Endothelial cell of umbilical vein (primary cell): ENCODE results near the gene DR1. TPM values are rescaled to one million over a fixed set of nuclear protein-coding genes. Genes with fewer than 3 reads are reported as not detected.

ENCODE experiments used
- BruUV-seq: library from RNA; stranded (reverse); fragments of 400-500 nt; replicated peaks from 2 replicates; lab custom pipeline; 2021; lab: Mats Ljungman, UMichigan
- CTCF ChIA-PET: fragments of 300-600, 350-600 bp; sonication (Branson Sonifier 250); formaldehyde crosslinking; loops from one replicate; lab custom pipeline; 2021; ENCODE audit warnings: antibody characterized with exemption, inconsistent platforms; lab: Charles Lee
- POLR2A ChIA-PET: fragments of 300-600, 350-600 bp; sonication (Branson Sonifier 250); formaldehyde crosslinking; loops from one replicate; lab custom pipeline; 2021; ENCODE audit warnings: antibody characterized with exemption, inconsistent platforms; lab: Charles Lee
- DNase-seq: peaks from one replicate; pipeline ENCODE4 v3.0.0-alpha.2; 2011; ENCODE audit warnings: low read depth, low spot score
- FAIRE-seq: peaks from 2 replicates; lab custom pipeline; 2011; peaks lifted over from hg19 to GRCh38; lab: Jason Lieb, UNC
- H2AFZ ChIP-seq: 2 replicates; pipeline ENCODE4 v1.6.0; 2012; ENCODE audit warnings: low read depth, low read length, control low read depth, inconsistent platforms
- H3K27ac ChIP-seq: 2 replicates; pipeline ENCODE4 v1.5.1; 2011; ENCODE audit warnings: low read depth, mild to moderate bottlenecking, control low read depth, low read length, moderate library complexity; ENCODE audit not compliant: insufficient read depth
- H3K27me3 ChIP-seq, 2 experiments: 2 replicates each; pipeline versions ENCODE4 v1.6.0 to v1.6.1; 2011; ENCODE audit warnings: low read length in 2 of 2, mixed read lengths in 1 of 2; ENCODE audit not compliant: control insufficient read depth in 2 of 2, insufficient read depth in 2 of 2
- H3K36me3 ChIP-seq, 2 experiments: 2 replicates in 1 of 2; 3 replicates in 1 of 2; pipeline ENCODE4 v1.5.1; 2011; ENCODE audit warnings: low read length in 2 of 2, mild to moderate bottlenecking in 1 of 2, moderate library complexity in 1 of 2; ENCODE audit not compliant: control insufficient read depth in 2 of 2, insufficient read depth in 2 of 2; ENCODE audit errors: extremely low read depth in 1 of 2
- H3K4me1 ChIP-seq: 3 replicates; pipeline ENCODE4 v1.5.1; 2011; ENCODE audit warnings: mild to moderate bottlenecking, low read length; ENCODE audit not compliant: control insufficient read depth, insufficient read depth; ENCODE audit errors: extremely low read depth
- H3K4me2 ChIP-seq: 2 replicates; pipeline ENCODE4 v1.6.1; 2011; ENCODE audit warnings: low read length, control low read depth, mixed read lengths; ENCODE audit not compliant: insufficient read depth
- H3K4me3 ChIP-seq, 3 experiments: fragments of 200-600 bp in 1 of 3; sonication (generic), shearing (Covaris generic) in 1 of 3; replicated peaks in 1 of 3; 2 replicates each; pipeline ENCODE4 v1.5.1; 2011 to 2016; ENCODE audit warnings: control low read depth in 3 of 3, low read length in 3 of 3, mild to moderate bottlenecking in 2 of 3, inconsistent platforms in 1 of 3, low read depth in 1 of 3, moderate library complexity in 1 of 3; ENCODE audit not compliant: insufficient read depth in 1 of 3
- H3K79me2 ChIP-seq: 2 replicates; pipeline ENCODE4 v1.6.0; 2012; ENCODE audit warnings: low read length, inconsistent platforms; ENCODE audit not compliant: control insufficient read depth, insufficient read depth
- H3K9ac ChIP-seq: replicated peaks from 2 replicates; pipeline ENCODE3; 2011; ENCODE audit warnings: low read length, control low read depth; ENCODE audit not compliant: insufficient read depth; ENCODE audit errors: extremely low read depth
- H3K9me1 ChIP-seq: replicated peaks from 3 replicates; pipeline ENCODE4 v1.6.0; 2011; ENCODE audit warnings: mild to moderate bottlenecking, low read length; ENCODE audit not compliant: control insufficient read depth, insufficient read depth; ENCODE audit errors: extremely low read depth
- H3K9me3 ChIP-seq: replicated peaks from 2 replicates; pipeline ENCODE4 v1.5.1; 2012; ENCODE audit warnings: low read length, inconsistent platforms; ENCODE audit not compliant: control insufficient read depth, insufficient read depth
- H4K20me1 ChIP-seq: replicated peaks from 2 replicates; pipeline ENCODE3; 2011; ENCODE audit warnings: mild to moderate bottlenecking, low read length; ENCODE audit not compliant: control insufficient read depth, insufficient read depth; ENCODE audit errors: extremely low read depth
- CTCF ChIP-seq, 2 donors: IDR thresholded peaks; 1 replicate in 1 of 2; 2 replicates in 1 of 2; pipeline ENCODE4 v1.5.1; 2011; ENCODE audit warnings: low read length in 2 of 2, mild to moderate bottlenecking in 2 of 2, moderate library complexity in 2 of 2, control low read depth in 1 of 2, inconsistent platforms in 1 of 2, low read depth in 1 of 2; ENCODE audit not compliant: insufficient read depth in 1 of 2; ENCODE audit errors: extremely low read depth in 1 of 2
- EZH2 ChIP-seq: IDR thresholded peaks from 2 replicates; pipeline ENCODE4 v1.6.1; 2012; ENCODE audit warnings: borderline replicate concordance, low read depth, mild to moderate bottlenecking, moderate library complexity, low read length, inconsistent platforms; ENCODE audit not compliant: severe bottlenecking
- FOS ChIP-seq: IDR thresholded peaks from 2 replicates; pipeline ENCODE4 v1.6.1; 2011; ENCODE audit warnings: mild to moderate bottlenecking, low read length, moderate library complexity, borderline replicate concordance; ENCODE audit not compliant: insufficient read depth
- GATA2 ChIP-seq: IDR thresholded peaks from 2 replicates; pipeline ENCODE4 v1.7.0; 2011; ENCODE audit warnings: low read depth, mild to moderate bottlenecking, moderate library complexity, mixed read lengths, low read length; ENCODE audit not compliant: insufficient read length, insufficient read depth
- JUN ChIP-seq: IDR thresholded peaks from 2 replicates; pipeline ENCODE4 v1.6.1; 2011; ENCODE audit warnings: borderline replicate concordance, low read depth; ENCODE audit not compliant: insufficient read length, insufficient read depth
- MAX ChIP-seq: IDR thresholded peaks from 2 replicates; pipeline ENCODE4 v1.6.1; 2011; ENCODE audit not compliant: insufficient read depth, insufficient read length
- MYC ChIP-seq: IDR thresholded peaks from one replicate; pipeline ENCODE4 v1.6.1; 2011; ENCODE audit warnings: mild to moderate bottlenecking, low read depth, low read length
- POLR2A ChIP-seq: IDR thresholded peaks from 2 replicates; pipeline ENCODE4 v1.6.1; 2012; ENCODE audit warnings: low read depth, mild to moderate bottlenecking, control low read depth, low read length
- POLR2AphosphoS5 ChIP-seq: IDR thresholded peaks from 2 replicates; pipeline ENCODE4 v1.6.1; 2012; ENCODE audit warnings: low read depth, mild to moderate bottlenecking, control low read depth, low read length, moderate library complexity; ENCODE audit not compliant: insufficient read depth
- dilution Hi-C: fragments of 300-500 bp; cut with MboI; formaldehyde crosslinking; loops from one replicate; pipeline ENCODE4 v1.15.0; 2019; ENCODE audit warnings: low sequenced_read_pairs; ENCODE audit not compliant: extremely low pct_ligation_motif_present
- intact Hi-C: fragments of 100-400 bp; cut with micrococcal nuclease; formaldehyde crosslinking; loops from one replicate; pipeline ENCODE4 v1.10.0; 2022
- polyA plus RNA-seq, 4 experiments: library from polyadenylated mRNA; depleted of rRNA in 3 of 4; stranded (reverse) in 3 of 4; unstranded in 1 of 4; fragments of >200 nt; gene quantifications; 2 replicates each; pipeline versions ENCODE4 v1.2.1 to v1.2.3, GENCODE V29; 2011 to 2012; ENCODE audit warnings: missing spikeins in 1 of 4
- total RNA-seq: library from RNA; stranded (reverse); gene quantifications from 2 replicates; pipeline ENCODE4 v1.2.3, GENCODE V29; 2021

The DR1 gene
- total and polyA plus RNA-seq, 2 donors (not counting 3 experiments of a cell fraction or from before 2014, with no cell fraction given): 11.7 to 49.4 TPM

GRCh38 chr1:93301131-93301530 is 44.6 kb upstream of the DR1 start:
- no peaks in the 10 kb centered on the region for H3K9me3 ChIP-seq
- no peaks in the 10 kb centered on the region for H3K36me3 ChIP-seq
- TF ChIP-seq FOS (no peak), JUN (no peak), GATA2 (no peak), MYC (no peak), EZH2 (no peak)
- H4K20me1 ChIP-seq: no peaks in the 10 kb centered on the region
- H3K79me2 ChIP-seq: no peaks in the 10 kb centered on the region
- H3K27ac ChIP-seq: no peak overlapping the region
- no peaks in the 10 kb centered on the region for H3K4me1 ChIP-seq
- H2AFZ ChIP-seq: no peak overlapping the region
- DNase-seq: no peak
- no peaks in the 10 kb centered on the region for H3K27me3 ChIP-seq
- no peak overlapping the region for H3K9ac ChIP-seq
- no peak for FAIRE-seq
- CTCF ChIA-PET: interaction anchor here (0.7 kb wide), 1 partner anchor 543 kb away, joined by 3 read pairs; no protein-coding TSS in a partner anchor
- H3K4me3 ChIP-seq: no peak overlapping the region
- POLR2A ChIA-PET: no interaction called here
- H3K9me1 ChIP-seq: no peaks in the 10 kb centered on the region
- intact Hi-C loops: loop anchor here (5.0 kb wide), 1 partner anchor 266 kb away; no protein-coding TSS in a partner anchor
- BruUV-seq: no TSS peak
- dilution Hi-C loops: no loop called here
- no peak overlapping the region for H3K4me2 ChIP-seq

GRCh38 chr1:93302078-93302477 is 43.6 kb upstream of the DR1 start:
- ChIA-PET POLR2A (interaction anchor here (0.6 kb wide), 1 partner anchor 176 kb away, joined by 3 read pairs; no protein-coding TSS in a partner anchor), CTCF (no interaction called here)
- H3K4me1 ChIP-seq: no peaks in the 10 kb centered on the region
- FAIRE-seq: no peak
- no peak for TF ChIP-seq MAX
- TF ChIP-seq POLR2A: no peak
- no peak for TF ChIP-seq FOS
- TF ChIP-seq CTCF (IDR thresholded peaks at IDR 0.05; ENCODE audit: extremely low read depth in 1 of 2, insufficient read depth in 1 of 2, low read depth in 1 of 2, low read length in 2 of 2): no peak
- no peak for TF ChIP-seq GATA2
- no peak for TF ChIP-seq JUN
- no peak for TF ChIP-seq MYC
- no peak for TF ChIP-seq POLR2AphosphoS5
- no peak for TF ChIP-seq EZH2
- H3K9me1 ChIP-seq: no peaks in the 10 kb centered on the region
- H4K20me1 ChIP-seq: no peaks in the 10 kb centered on the region
- H3K79me2 ChIP-seq: no peaks in the 10 kb centered on the region
- no peak overlapping the region for H3K9ac ChIP-seq
- intact Hi-C loops (loop anchor here (5.0 kb wide), 1 partner anchor 265 kb away; no protein-coding TSS in a partner anchor), dilution Hi-C loops (no loop called here)
- DNase-seq: no peak
- no peaks in the 10 kb centered on the region for H3K36me3 ChIP-seq
- no peak overlapping the region for H3K4me3 ChIP-seq
- no peaks in the 10 kb centered on the region for H3K27me3 ChIP-seq
- no peak overlapping the region for H2AFZ ChIP-seq
- no TSS peak for BruUV-seq
- H3K4me2 ChIP-seq: no peak overlapping the region
- no peaks in the 10 kb centered on the region for H3K9me3 ChIP-seq
- H3K27ac ChIP-seq: no peak overlapping the region
